ENCODE measurements around the gene MRGPRX2. TPM values are rescaled to one million over a fixed set of nuclear protein-coding genes. Genes with fewer than 3 reads are reported as not detected.

MRGPRX2 gene
- total and polyA plus RNA-seq, 9 donors, result 0.22 to 0.23 TPM; not detected in 7

- Histone ChIP-seq H3K9me3 (no peaks in the 10 kb centered on the region), H3K27ac (no peak overlapping the region), H3K4me1 (ENCODE audit: insufficient read depth) (no peaks in the 10 kb centered on the region), H3K27me3 (no peaks in the 10 kb centered on the region), H3K36me3 (no peaks in the 10 kb centered on the region), H3K4me3 (no peak overlapping the region)
- intact Hi-C loops (cut with DNase I), result no loop called here
- DNase-seq, result no peak
- no peak for TF ChIP-seq EP300 (IDR thresholded peaks at IDR 0.05)
- no peak for TF ChIP-seq POLR2A (IDR thresholded peaks at IDR 0.05)
- no peak for TF ChIP-seq CTCF (IDR thresholded peaks at IDR 0.05)
- 30 to 64% (median 50%) methylated on average over 1 of the region's 1 CpG for WGBS, 3 donors
These were observed 6.6 kb downstream of the MRGPRX2 start for GRCh38 chr11:19053909-19054308.

- H3K27ac ChIP-seq, result no peak overlapping the region
These were observed 10.2 kb downstream of the MRGPRX2 start for GRCh38 chr11:19050281-19050680.

GRCh38 chr11:19049351-19049750 lies 11.2 kb downstream of the MRGPRX2 start:
- H3K4me3 ChIP-seq, result no peak overlapping the region
- intact Hi-C loops (cut with DNase I), result no loop called here

More at GRCh38 chr11:19050281-19050680, 10.2 kb downstream of the MRGPRX2 start:
- WGBS, 3 donors, result 62 to 75% (median 67%) methylated on average over 2 of the region's 2 CpGs
- Histone ChIP-seq H3K36me3 (no peaks in the 10 kb centered on the region), H3K27me3 (no peaks in the 10 kb centered on the region), H3K4me3 (no peak overlapping the region), H3K4me1 (ENCODE audit: insufficient read depth) (no peaks in the 10 kb centered on the region), H3K9me3 (no peaks in the 10 kb centered on the region)
- TF ChIP-seq CTCF (IDR thresholded peaks at IDR 0.05), result no peak
- no peak for TF ChIP-seq EP300 (IDR thresholded peaks at IDR 0.05)
- TF ChIP-seq POLR2A (IDR thresholded peaks at IDR 0.05), result no peak
- DNase-seq, result no peak
- intact Hi-C loops (cut with DNase I), result no loop called here

GRCh38 chr11:19040051-19040450 lies 20.5 kb downstream of the MRGPRX2 start:
- Histone ChIP-seq H3K4me3 (no peak overlapping the region), H3K36me3 (no peaks in the 10 kb centered on the region), H3K4me1 (ENCODE audit: insufficient read depth) (no peaks in the 10 kb centered on the region), H3K27ac (no peak overlapping the region), H3K9me3 (peaks cover 0 to 8% of the 10 kb centered on the region in 2 donors), H3K27me3 (no peaks in the 10 kb centered on the region)
- no peak for TF ChIP-seq POLR2A (IDR thresholded peaks at IDR 0.05)
- no peak for TF ChIP-seq CTCF (IDR thresholded peaks at IDR 0.05)
- no peak for TF ChIP-seq EP300 (IDR thresholded peaks at IDR 0.05)
- no peak for DNase-seq
- intact Hi-C loops (cut with DNase I), result no loop called here
- 83 to 87% (median 87%) methylated on average over 10 of the region's 10 CpGs for WGBS, 3 donors

More at GRCh38 chr11:19049351-19049750, 11.2 kb downstream of the MRGPRX2 start:
- Histone ChIP-seq H3K27ac (no peak overlapping the region), H3K4me1 (ENCODE audit: insufficient read depth) (no peaks in the 10 kb centered on the region), H3K36me3 (no peaks in the 10 kb centered on the region), H3K27me3 (no peaks in the 10 kb centered on the region), H3K9me3 (no peaks in the 10 kb centered on the region)
- DNase-seq, result no peak
- 19 to 30% (median 28%) methylated on average over 1 of the region's 1 CpG for WGBS, 3 donors
- TF ChIP-seq POLR2A (IDR thresholded peaks at IDR 0.05) (no peak), CTCF (IDR thresholded peaks at IDR 0.05) (no peak), EP300 (IDR thresholded peaks at IDR 0.05) (no peak)
